GM21825 (cell line): ENCODE measurements around the gene TRDN.
"Not testable (repeated sequence)": the region's sequence is repeated elsewhere in the genome, so short reads cannot be mapped to it uniquely, and the experiment has no call there.

Experiments used
- ATAC-seq: cut with Tn5 transposase; IDR thresholded peaks from one replicate; pipeline ENCODE4 v1.9.1; 2021; ENCODE audit warnings: mild to moderate bottlenecking, moderate library complexity; ENCODE audit not compliant: unreplicated experiment

Gene TRDN

GRCh38 chr6:123316733-123317323, 319.9 kb downstream of the TRDN start:
- no peak for ATAC-seq

- ATAC-seq, result not testable (repeated sequence)
Observed at GRCh38 chr6:123314459-123314858, 322.3 kb downstream of the TRDN start.

DNA sequence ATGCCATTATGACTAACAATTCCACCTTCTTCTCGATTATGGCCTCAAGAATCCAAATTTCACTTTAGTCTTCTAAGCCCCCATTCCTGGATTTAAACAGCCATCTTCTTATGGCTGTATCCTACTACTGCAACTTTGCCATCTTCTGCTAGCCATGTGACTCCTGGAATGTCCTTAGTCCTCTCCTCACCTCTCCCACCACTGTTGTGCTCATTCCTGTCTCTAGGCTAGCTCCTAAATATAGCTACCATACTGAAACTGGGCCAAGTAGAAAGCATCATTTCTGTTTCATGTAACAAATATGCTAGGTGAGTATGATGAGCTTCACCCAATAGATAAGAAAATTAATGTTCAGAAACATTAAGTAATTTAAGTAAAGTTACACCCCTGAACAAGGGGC, 327.6 kb downstream of the TRDN start:
- no peak for ATAC-seq

DNA sequence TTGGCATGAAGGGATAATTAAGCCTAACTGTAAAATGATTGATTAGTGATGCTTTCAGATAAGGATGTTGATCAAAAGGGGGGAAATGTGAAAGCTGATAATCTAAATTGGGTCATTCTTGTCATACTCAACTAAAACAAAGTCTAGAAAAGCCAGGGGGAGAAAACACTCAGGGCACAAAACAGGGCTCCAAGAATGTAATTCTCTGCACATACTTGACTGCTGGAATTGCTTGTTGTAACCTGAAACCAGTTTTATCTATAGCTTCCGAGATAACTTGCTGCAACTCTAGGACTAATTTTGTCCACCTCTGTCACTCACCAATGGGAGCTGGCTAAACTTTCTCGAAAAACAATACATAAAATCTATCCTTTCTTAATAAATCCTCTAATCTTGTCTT, 330.4 kb downstream of the TRDN start:
- ATAC-seq, result no peak

DNA sequence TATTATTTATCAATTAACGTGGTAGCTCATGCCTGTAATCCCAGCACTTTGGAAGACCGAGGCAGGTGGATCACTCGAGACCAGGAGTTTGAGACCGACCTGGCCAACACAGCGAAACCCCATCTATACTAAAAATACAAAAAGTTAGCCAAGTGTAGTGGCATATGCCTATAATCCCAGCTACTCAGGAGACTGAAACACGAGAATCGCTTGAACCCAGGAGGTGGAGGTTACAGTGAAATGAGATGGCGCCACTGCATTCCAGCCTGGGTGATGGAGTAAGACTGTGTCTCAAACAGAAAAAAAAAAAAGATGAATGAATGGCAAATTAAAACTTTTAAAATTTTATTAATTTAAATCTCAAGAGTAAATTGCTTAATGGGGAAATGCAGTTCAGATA, 341.1 kb downstream of the TRDN start:
- ATAC-seq, result no peak

GRCh38 chr6:123295181-123295580, 341.6 kb downstream of the TRDN start:
- no peak for ATAC-seq

DNA sequence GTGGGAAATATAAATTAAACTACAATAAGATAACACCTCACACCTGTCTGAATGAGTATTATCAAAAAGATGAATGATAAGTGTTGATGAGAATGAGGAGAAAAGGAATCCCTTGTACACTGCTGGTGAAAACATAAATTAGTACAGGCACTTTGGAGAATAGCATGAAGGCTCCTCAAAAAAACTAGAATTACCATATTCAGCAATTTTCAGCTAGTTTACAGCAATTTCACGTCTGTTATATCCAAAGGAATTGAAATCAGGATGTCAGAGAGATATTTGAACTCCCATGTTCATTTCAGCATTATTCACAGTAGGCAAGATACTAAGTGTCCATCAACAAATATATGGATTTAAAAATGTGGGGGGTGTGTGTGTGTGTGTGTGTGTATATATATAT, 348.1 kb downstream of the TRDN start:
- no peak for ATAC-seq

GRCh38 chr6:123276546-123276980, 360.2 kb downstream of the TRDN start:
- ATAC-seq, result no peak

GRCh38 chr6:123263981-123264380, 372.8 kb downstream of the TRDN start:
- no peak for ATAC-seq

GRCh38 chr6:123240626-123241025, 396.1 kb downstream of the TRDN start:
- no peak for ATAC-seq

DNA sequence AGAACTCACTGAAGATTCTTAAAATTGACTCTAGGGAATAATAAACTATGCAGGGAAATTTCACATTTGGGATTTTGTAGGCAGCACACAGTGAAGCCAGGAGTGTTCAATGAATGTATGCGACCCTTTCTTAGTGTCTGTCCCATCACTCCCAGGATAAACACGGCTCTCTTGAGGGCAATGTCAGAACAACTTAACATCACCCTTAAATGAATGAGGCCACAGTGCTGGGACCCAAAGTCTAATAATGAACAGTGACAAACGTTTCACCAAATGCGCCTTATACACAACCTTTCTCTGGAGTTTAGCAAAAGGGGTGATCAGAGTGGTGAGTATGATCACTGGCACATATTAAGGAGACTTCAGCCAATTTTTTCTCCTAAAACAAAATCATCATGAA, 403.4 kb downstream of the TRDN start:
- no peak for ATAC-seq

DNA sequence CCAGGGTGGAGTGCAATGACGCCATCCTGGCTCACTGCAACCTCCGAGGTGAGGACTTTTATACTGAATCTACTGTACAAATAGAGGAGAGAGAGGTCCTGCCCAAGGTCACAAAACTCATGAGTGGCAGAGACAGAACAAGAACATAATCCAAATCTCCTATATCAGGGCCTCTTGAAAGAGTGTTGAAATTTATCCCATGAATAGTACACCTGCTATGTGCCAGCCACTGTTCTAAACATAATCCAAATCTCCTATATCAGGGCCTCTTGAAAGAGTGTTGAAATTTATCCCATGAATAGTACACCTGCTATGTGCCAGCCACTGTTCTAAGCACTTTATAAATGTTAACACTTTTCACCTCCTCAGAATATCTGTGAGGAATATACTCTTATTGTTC, 409.0 kb downstream of the TRDN start:
- not testable (repeated sequence) for ATAC-seq

DNA sequence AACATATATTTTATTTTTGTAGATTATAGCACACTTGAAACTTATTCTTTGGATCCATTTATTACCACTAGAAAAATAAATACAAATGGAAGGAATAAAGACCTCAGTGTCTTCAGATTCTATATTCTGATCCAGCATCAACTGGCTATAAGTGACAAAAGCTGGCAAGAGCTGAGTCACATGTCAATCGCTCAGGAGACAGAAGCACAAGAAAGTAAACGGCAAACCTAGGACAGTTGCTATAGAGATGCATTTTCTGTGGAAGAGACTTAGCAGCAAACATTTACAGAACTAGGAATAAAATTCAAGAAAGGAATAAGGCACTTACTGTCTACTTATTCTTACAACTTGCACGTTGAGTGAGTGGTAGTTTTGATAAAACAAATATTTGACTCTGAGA, 410.4 kb downstream of the TRDN start:
- no peak for ATAC-seq

GRCh38 chr6:123224077-123224476, 412.7 kb downstream of the TRDN start:
- ATAC-seq, result no peak

DNA sequence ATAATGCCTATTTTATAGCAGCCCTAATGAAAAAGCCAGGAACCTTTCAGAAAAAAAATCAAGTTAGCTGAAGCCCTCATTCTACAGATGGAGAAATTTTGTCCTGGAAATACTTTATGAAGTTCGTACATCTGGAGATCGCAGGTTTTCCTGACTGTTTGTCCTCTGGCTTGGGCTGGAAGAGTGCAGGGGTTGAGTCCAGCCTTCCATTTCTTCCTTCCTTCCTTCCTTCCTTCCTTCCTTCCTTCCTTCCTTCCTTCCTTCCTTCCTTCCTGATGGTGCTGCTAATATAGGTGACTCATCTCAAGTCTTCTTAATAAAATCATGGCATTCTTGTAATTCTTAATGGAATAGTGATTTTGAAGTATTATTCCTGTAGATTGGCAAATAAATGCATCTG, 413.3 kb downstream of the TRDN start:
- no peak for ATAC-seq

- ATAC-seq, result no peak
Observed at GRCh38 chr6:123215211-123215610, 421.5 kb downstream of the TRDN start.

- ATAC-seq, result no peak
Observed at GRCh38 chr6:123214433-123214832, 422.3 kb downstream of the TRDN start.

GRCh38 chr6:123213921-123214320, 422.8 kb downstream of the TRDN start:
- ATAC-seq, result no peak

GRCh38 chr6:123211777-123212545, 424.8 kb downstream of the TRDN start:
- ATAC-seq, result no peak

DNA sequence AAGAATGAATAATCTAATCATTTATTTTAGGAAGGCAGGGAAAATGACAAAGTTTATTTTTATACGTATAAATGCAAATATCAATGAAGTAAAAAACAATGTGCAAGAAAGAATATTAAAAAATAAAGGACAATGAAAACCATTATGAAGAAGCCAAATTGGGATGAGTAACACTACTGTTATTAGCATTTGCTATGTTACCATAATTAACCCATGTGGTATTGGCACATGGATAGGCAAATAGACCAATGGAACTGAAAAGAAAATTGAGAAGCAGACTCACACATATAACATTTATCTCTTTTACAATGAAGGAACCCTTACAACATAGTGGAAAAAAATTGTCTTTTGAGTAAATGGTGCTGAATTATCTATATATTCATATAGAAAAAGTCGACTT, 426.1 kb downstream of the TRDN start:
- ATAC-seq, result no peak

- ATAC-seq, result no peak
Observed at GRCh38 chr6:123207967-123208510, 428.7 kb downstream of the TRDN start.

DNA sequence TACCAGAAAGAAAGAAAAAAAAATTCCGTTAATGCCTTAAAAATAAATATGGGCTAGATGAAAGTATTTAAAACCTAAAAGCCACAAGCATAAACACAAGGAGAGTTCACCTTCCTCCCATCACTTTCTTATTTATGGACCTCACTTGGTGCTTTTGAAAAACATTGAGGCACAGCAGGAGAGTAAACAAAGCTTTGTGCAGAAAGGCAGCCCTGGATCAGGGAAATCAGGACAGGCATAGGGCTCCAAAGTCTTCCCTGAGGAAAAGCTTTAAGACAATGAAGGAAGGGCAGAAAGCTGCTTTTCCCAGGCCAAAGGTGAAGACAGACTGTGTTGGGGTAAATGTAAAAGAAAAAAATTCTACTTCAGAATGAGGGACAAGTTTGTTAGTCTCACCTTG, 432.8 kb downstream of the TRDN start:
- no peak for ATAC-seq
